A673 (cell line): ENCODE data around the gene SUSD5.

ENCODE experiments used
- EZH2 ChIP-seq: fragments of 200-600 bp; sonication (generic); IDR thresholded peaks from 2 replicates; pipeline ENCODE4 v1.6.1; 2017; ENCODE audit warnings: borderline replicate concordance, low read depth, mild to moderate bottlenecking, mixed read lengths, antibody characterized with exemption, low read length; ENCODE audit not compliant: poor library complexity, severe bottlenecking
- TF ChIP-seq, protein P1 (sequence below): fragments of 300-800, 200-600 bp; sonication (generic); conservative IDR thresholded peaks from 2 replicates; pipeline ENCODE4 v1.5.1; 2017; ENCODE audit warnings: low read depth, mild to moderate bottlenecking, antibody characterized with exemption, low read length, moderate library complexity, mixed read lengths

DNA sequence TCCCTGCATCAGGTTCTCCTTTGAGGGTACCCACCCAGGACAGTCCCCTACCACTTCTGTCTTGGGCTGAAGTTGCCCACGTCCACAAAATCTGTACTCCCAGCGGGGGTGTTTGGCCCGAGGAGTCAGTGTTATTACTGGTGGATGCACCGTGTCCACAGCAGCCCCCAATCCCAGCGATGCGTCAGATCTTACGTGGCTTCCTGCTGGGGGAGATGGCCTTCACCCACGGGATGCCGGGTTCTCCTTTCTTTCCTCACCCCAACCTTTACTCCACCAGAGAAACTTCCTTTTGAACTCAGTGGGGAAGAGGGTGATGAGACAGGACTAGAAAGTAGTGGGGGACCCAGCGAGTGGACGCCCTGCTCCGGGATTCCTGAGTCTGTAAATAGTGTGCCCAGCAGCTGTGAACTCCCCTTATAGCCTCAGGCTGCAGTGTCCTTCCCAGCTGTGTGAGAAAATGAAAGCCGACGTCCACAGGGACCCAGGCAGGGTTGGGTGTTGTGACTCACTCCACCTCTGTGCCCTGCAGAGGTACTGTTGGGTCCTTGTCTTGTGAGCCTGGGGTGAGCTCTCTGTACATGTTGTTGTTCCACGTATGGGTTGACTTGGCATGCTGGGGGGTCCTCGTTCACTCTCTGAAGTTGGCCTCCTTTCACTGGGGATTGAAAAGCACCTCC, 73.2 kb downstream of the SUSD5 start:
- TF ChIP-seq, protein P1, sequence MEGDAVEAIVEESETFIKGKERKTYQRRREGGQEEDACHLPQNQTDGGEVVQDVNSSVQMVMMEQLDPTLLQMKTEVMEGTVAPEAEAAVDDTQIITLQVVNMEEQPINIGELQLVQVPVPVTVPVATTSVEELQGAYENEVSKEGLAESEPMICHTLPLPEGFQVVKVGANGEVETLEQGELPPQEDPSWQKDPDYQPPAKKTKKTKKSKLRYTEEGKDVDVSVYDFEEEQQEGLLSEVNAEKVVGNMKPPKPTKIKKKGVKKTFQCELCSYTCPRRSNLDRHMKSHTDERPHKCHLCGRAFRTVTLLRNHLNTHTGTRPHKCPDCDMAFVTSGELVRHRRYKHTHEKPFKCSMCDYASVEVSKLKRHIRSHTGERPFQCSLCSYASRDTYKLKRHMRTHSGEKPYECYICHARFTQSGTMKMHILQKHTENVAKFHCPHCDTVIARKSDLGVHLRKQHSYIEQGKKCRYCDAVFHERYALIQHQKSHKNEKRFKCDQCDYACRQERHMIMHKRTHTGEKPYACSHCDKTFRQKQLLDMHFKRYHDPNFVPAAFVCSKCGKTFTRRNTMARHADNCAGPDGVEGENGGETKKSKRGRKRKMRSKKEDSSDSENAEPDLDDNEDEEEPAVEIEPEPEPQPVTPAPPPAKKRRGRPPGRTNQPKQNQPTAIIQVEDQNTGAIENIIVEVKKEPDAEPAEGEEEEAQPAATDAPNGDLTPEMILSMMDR = no peak
- TF ChIP-seq EZH2 = no peak
